HPDE6-E6E7 (cell line): ENCODE results near the gene PTPRT.
"Not testable (repeated sequence)": the region's sequence is repeated elsewhere in the genome, so short reads cannot be mapped to it uniquely, and the experiment has no call there.

Experiments
- DNase-seq: peaks from one replicate; pipeline ENCODE4 v3.0.0; 2011; ENCODE audit warnings: missing footprints; ENCODE audit errors: extremely low spot score

PTPRT gene

DNA sequence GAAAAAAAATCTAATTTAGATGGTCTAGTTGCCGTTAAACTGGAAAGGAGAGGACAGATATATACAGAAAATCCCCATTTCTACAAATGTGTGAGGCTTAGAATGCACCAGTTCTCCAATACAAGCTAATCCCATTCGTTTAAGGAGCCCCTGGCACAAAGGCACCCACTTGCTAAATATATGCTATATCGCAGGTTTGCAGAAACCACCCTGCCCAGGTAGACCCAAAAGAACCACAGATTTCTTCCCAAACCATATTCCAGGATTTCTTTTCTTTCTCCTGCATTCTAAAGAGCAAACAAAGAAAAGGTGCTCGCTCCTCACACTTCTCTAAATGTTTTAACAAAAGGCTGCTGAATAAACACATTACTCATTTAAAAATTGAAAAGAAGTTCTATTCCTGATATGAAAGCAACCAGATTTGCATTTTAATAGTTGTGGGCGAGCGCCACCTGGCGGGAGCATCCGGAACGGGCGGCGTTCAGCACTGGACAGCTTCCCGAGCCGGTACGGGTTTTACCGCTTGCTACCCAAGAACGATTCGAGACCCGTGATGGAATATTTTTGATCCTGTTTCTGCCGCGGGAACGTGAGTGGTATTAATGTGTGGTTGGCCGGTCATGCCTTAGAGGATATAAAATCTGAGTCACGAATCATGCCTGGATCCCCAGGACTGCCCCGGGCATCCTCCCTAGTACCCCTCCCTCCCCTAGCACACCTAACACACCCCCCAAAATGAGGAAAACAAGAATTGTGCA lies 2.1 kb downstream of the PTPRT start:
- DNase-seq, result peak; percentile 86

DNA sequence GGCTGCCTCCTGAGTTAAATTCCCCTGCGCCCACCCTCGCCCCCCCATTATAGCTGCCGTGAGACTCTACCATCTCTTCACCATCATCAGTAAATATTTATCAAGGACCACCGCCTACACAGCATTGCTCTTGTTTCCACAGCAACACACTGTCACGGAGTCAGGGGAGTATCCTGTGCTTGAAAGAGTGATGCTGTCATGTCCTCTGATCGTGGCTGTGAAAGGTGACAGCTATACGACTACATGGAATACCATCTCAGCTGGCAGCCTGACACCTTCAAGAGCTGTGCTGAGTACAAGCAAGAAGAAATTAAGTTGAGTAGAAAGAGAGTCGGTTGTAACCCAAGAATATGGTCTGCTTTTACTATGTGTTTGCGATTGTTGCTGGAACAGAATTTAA lies 3.4 kb downstream of the PTPRT start:
- DNase-seq, result no peak

DNA sequence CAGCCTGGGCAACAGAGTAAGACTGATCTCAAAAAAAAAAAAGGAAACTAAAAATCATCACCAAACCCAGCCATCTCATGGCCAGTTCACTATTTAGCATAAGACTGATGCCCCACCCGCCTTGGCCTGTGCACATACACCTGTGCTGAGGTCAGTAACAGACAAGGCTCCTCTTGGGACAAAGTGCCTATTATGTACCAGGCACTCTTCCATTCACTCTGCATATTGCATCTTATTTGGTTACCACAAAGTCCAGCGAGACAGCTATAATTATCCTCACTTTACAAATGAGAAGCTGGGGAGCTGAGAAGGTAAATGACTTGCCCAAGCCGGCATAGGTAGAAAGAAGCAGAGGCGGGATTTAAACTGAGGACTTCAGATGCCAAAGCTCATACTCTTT lies 3.8 kb downstream of the PTPRT start:
- DNase-seq, result no peak

DNA sequence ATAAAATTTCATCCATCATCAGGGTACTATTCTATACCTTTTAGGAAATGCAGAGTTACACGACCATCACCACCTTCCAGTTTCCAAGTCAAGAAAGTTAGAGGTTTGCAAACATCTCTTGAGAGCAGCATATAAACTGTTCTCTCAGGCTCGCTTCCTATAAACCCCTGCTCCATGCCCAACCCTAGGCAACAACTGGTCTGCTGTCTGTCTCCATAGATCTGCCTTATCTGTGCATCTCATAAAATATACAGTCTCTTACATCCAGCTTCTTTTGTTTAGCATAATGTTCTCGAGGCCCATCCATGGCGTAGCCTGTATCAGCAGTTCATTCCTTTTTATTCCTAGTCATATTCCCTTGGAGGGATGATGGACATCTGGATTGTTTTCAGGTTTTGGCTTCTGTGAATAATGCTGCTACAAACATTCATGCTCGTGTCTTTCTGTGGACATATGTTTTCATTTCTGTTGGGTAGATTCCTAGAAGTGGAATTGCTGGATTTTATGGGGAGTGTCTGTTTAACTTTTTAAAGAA lies 6.1 kb downstream of the PTPRT start:
- no peak for DNase-seq

DNA sequence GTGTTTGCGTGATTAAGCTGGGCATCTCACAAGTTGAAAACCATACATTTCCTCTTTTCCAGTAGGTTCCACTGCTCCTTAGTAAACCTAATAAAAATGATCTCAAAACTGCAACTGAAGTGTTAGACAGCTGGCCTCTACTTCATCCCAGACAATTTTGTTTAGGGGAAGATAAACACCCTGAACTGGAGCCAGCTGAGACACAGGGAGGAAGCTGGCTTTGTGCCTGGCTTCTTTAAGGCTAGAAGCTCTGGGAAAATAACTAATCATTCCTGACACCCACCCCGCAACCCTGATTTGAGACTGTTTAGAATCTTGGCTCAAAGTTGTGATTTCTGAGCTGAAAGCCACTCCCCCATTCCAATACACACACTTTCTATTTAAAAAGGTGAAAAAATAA lies 11.6 kb downstream of the PTPRT start:
- no peak for DNase-seq

DNA sequence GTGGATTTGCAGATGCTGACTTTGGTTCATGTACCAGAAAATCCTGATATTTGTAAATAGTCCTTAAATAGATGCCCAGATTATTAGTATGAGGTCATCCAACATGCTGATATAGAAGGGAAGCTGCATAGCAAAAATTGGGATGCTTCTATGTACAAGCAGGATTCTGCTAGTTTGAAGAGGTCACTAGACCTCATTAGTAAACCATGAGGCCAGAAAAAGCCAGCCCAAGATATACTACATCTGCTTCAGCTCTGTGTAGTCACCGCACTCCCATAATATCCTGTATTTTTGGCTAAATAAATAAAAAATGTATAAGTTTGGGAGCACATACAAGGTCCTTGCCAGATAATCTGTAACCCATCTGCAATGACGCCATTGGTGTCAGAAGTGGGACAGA lies 13.0 kb downstream of the PTPRT start:
- DNase-seq, result no peak

DNA sequence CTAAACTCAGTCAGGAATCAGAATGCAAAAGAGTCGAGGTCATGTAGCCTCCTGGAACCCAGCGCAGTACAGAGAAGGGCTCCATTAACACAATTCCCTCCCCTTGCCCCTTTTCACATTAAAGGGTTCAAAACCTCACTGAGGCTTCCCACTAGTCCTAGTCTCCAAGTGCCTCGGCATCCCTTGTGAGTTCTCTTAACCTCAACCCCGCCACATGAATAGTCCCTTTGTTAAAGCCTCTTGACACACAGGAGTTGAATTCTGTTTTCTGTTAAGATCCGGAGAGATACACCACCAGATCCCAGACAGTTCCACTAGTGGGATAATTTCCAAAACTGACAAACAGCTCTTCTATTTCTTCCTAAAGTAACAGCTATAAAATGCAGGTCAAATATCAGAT lies 17.8 kb downstream of the PTPRT start:
- DNase-seq, result no peak

DNA sequence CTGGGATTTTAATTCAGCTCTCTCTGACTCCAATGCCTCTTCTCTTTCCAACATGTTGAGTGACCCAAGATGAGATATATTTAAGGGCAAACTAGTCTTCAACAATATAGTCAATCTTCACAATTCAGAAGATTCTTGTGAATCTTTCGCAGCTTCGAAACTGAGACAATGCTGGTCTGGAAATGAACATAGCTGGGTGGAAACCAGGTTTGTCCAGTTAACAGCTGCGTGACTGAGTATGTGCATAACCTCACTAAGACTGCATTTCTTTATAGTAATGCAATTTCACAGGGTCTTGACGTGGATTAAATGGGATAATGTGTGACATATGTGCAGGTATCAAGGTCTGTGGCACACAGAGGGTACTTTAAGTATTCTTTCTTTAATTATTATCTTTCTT lies 18.9 kb downstream of the PTPRT start:
- DNase-seq, result no peak

DNA sequence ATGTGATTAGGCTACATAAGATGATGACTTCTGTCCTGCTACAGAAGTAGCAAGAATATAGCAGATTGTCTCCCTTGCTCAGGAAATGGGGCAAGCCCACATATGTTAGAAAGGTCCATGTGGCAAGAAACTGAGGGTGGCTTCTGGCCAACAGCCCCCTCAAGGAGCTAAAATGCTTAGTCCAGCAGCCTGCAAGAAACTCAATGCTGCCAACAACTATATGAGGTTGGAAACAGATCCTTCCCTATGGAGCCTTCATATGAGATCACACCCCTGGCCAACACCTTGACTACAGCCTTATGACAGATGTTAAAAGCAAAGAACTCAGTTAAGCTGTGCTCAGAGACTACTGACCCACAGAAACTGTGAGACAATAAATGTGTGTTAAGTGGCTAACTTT lies 22.1 kb downstream of the PTPRT start:
- DNase-seq, result no peak

DNA sequence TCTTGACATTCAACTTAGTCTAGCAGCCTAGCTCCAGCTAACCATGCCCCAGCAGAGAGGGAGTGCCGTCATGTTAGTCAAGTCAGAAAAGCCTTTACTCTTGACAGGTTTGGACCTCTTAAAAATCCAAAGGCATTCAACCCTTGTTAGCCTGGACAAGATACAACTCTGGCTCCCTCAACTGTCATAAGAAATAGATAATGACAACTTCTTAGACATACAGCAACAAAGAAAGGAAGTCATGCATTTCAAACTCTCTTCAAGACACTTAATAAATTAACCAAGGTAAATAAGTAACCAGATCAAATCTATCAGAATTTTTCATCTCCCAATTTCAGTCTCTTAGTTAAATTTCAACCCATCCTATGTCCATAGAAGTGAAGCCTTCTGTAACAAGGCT lies 22.7 kb downstream of the PTPRT start:
- DNase-seq, result no peak

DNA sequence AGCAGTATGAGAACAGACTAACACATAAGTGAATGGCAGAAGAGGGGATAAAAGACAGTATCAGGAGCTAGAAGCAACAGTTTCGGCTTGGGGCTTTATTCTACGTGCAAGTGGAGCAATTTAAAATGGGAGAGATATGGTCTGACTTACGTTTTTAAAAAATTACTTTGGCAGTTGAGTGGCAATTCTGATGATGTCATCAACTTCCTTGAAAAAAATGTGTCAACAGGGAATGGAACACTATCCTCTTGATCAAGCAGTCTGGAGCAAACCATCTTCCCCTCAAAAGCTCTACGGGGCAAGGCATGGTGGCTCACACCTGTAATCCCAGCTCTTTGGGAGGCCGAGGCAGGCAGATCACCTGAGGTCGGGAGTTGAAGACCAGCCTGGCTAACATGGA lies 24.1 kb downstream of the PTPRT start:
- DNase-seq, result no peak

DNA sequence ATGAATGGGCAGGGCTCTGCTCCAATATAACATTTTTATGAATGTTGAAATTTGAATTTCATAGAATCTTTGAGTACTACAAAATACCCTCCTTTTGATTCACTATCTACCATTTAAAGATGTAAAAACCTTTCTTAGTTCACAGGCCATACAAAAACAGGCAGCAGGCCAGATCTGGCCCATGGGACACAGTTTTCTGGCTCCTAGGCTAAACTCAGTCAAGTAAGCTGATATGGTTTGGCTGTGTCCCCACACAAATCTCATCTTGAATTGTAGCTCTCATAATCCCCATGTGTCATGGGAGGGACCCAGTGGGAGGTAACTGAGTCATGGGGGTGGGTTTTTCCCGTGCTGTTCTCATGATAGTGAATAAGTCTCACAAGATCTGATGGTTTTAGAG lies 25.0 kb downstream of the PTPRT start:
- DNase-seq, result not testable (repeated sequence)

DNA sequence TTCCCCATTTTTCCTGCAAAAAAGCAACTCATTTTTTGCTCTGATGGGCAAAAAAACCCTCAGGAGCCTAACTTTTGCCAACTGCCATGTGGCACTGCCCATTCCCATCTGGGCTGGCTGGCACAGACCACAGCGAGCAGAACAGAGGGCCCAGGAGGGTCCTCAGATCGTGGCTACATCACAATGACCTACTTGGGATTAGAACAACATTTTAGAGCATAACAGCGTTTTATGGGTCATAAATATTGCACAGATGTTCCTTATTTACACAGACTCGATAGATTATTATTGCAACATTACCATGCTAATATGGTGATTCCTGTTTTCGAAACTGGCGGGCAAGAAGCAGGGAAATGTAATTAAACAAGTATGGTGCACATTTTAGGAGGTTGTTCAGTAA lies 28.0 kb downstream of the PTPRT start:
- no peak for DNase-seq

DNA sequence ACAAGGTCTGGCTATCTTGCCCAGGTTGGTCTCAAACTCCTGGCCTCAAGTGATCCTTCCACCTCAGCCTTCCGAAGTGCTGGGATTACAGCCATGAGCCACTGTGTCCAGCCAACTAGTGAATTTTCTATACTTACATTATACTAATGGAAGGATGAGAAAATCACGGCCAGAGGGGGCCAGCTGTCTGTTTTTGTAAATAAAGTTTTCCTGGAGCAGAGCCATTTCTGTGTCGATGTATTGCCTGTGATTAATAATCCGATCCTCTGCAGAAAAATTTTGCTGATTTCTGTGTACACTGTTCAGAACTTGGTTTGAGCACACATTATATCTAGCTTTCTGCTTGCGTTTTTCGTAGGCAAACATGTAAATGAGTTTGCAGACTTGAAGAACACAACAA lies 28.8 kb downstream of the PTPRT start:
- DNase-seq, result no peak

DNA sequence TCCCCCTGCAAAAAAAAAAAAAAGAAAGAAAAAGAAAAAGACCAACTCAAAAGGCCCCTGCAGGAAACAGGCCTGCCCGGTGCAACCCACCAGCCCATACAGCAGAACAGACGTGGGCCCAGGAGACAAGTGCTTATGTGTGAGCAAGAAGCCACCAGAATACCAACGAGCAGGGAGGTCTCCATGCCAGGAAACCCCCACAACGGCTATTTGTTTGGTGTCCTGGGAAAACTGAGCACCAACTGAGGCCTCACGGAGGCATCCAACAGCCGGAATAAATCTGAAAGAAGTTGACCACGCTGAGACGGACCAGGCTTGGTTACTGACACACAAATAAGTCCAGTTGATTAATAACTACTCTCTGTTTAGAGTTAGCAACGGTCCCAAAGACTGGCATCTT lies 29.7 kb downstream of the PTPRT start:
- no peak for DNase-seq

DNA sequence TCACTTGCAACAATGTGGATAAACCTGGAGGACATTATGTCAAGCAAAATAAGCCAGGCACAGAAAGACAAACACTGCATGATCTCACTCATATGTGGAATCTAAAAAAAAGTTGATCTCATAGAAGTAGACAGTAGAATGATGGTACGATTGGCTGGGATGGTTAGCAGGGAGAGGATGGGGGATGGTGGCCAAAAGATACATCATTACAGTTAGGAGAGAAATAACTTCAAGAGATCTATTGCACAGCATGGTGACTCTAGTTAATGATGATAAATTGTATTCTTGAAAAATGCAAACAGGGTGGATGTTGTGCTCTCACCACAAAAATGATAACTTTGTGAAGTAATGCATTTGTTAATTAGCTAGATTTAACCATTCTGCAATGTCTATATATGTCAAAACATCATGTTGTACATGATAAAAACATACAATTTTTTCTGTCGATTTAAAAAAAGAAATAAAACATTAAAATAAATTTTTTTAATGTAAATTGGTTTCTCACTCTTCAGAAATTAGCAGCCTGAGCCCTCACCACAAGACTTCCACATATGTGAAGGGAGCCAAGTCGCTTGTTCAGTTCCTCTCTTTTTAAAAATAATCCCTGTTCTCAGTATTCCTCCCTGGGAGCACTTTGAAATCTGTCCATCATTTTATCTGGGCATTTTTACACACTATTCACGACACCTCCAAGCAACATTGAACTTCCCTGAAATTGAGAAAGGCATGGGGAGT lies 34.2 kb downstream of the PTPRT start:
- no peak for DNase-seq

DNA sequence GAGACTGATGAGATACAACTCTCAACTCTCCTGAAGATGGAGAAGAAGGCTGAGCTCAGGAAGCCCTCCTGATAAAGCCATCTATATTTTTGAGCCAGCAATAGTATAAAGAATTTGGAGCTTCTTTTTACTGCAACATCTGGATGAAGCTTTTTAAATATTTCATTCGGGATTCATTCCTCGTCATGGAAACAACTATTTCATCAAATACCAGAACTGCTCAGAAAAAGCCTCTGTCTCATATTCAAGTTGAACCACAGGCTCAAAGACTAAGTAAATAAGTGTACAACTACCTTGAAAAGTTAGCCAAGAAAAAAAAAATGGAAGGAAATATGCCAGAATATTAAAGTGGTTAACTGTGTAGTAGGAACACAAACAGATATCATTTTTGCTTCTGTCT lies 37.8 kb downstream of the PTPRT start:
- no peak for DNase-seq

DNA sequence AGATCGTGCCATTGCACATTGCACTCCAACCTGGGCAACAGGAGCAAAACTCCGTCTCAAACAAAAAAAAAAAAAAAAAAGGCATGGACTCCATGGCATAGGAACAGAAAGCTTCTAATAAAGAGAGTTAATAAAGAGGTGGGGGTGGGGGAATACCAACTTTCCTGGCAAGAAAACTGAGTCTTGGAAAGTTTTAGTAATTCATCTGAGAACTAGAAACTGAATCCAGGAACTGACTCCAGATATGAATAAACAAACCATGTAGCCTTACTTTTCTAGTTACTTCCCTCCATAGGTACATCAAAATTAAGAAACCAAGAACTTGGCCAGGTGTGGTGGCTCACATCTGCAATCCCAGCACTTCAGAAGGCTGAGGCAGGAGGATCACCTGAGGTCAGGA lies 38.5 kb downstream of the PTPRT start:
- DNase-seq, result no peak

DNA sequence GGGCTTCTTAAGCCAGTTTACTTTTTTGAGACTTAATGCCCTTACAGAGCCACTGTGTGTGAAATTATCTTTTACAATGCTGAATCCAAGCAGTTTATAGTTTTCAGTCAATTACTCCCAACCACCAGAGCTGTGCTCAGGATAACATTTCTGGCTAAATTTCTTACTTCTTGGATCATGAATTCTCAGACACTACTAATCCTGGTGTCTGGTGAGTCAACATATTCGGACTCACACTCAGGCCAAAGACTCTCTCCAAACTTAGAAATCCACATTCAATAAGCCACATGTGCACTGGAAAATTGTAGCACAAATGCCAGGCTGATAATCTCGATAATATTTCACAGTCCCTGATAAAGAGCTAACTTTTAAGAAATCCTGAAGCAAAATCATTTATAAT lies 49.0 kb downstream of the PTPRT start:
- no peak for DNase-seq

DNA sequence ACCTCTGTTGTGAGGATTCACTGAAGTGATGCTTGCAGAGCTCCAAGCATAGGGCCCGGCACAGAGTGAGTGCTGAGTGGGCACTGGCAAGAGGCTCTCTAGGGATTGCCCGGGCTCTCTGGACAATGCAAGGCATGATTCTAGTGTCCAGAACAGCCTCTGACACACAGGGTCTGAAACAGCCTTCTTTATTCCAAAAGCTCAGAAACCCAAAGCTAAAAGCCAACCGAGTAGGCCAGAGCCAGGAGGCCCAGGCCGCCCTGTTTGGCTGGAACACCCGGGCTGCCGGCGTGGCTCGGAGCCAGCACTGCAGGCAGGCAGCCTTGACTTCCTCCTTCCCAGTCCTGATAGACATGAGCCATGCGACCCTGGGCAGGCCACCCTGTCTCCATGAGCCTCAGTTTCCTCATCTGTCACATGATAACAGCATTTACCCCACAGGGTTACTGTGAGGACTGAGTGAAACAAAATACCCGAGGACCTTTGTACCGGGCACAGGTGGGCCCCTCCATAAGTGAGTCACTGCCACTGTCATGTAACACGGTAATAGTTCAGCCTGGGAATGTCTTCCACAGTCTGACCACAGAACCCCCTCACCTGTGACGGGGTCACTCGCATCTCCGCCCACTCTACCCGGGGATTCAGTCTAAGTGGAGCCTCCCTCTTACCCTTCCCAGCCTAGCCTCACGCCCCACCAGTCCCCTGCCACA lies 51.5 kb downstream of the PTPRT start:
- no peak for DNase-seq

DNA sequence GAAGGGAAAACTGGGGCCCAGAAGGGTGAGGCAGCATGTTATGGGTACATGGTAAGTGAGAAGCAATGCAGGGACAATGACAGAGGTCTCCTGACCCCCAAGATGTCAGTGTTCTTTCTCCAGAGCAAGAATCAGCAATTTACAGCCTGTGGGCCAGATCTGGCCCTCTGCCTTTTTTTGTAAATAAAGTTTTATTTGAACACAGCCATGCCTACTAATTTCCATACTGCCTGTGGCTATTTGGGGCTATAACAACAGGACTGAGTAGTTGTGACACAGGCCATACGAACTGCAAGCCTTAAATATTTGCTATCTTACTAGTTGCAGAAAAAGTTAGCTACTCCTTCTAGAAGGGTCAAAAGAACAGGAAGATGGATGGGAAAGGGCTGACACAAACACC lies 52.5 kb downstream of the PTPRT start:
- no peak for DNase-seq

DNA sequence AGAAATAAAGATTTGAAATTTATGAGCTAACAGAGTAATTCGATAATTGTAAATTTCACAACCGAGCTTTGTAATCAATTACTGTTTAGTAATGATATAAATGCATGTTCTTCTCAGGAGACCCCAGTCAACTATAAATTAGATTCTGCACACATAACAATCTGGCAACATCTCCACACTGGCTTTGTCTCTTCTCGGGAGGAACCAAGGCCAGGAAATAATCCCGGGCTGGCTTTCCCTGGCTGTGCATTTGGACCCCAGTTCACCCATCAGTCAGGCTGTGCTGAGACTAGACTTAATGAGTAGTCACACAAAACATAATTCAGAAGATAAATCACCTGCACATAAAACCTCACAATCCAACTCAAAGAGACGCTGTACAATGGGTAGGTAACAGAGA lies 65.5 kb downstream of the PTPRT start:
- no peak for DNase-seq

DNA sequence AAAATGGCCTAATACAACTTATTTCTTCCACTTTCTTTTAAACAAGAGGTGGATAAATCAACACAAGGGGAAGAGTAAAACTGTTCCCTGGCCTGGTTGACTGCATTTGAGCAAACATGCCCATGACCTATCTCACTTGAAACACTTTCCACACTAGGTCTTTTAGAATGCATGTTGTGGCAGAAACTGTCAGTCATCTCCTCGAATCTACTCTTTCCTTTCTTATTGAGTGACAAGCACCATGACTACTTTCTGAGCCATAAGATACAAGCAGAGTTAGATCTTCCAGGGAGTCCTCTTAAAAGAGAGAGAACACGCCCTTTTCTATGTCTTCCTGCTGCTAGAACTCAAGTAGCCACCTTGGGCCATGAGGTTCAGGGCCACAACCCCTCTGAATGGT lies 66.5 kb downstream of the PTPRT start:
- DNase-seq, result no peak
